ENCODE measurements around the gene EGFR.

EGFR gene

GRCh38 chr7:55134786-55135185 is 116.0 kb downstream of the EGFR start:
- Histone ChIP-seq H3K36me3 (no peaks in the 10 kb centered on the region), H3K4me2 (no peak overlapping the region), H3K4me3 (no peak overlapping the region), H3K4me1 (peaks cover 14% of the 10 kb centered on the region), H4K20me1 (no peaks in the 10 kb centered on the region), H3K27ac (no peak overlapping the region), H3K9ac (no peak overlapping the region), H3K27me3 (no peaks in the 10 kb centered on the region), H3K9me3 (0 out of 2 replicates have a peak, but pooled peaks cover 4% of the 10 kb centered on the region)
- TF ChIP-seq Cebpa-rat (IDR thresholded peaks at IDR 0.05) = no peak

DNA sequence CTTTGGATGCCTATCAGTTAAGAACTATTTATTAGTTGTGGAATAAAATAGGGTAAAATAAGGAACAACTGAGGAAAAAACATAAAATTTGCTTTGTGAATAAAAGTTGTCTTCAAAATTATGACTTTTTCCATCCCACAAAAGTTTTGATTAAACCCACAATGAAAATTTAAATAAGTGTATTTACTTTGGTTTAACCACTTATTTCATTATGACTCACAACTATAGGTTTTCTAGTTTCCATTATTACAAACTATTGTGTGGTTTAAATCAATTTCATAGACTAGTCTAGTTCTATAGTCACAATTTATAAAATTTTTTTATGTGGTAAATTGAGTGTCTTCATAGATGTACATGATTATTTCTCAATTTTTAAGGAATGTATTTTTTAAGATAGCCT is 116.6 kb downstream of the EGFR start:
- TF ChIP-seq Cebpa-rat (IDR thresholded peaks at IDR 0.05) = no peak
- no peak overlapping the region for H3K4me2 ChIP-seq
- peaks cover 7% of the 10 kb centered on the region for H3K4me1 ChIP-seq
- no peaks in the 10 kb centered on the region for H4K20me1 ChIP-seq
- H3K4me3 ChIP-seq = no peak overlapping the region
- H3K27me3 ChIP-seq = no peaks in the 10 kb centered on the region
- H3K27ac ChIP-seq = no peak overlapping the region
- no peak overlapping the region for H3K9ac ChIP-seq
- H3K36me3 ChIP-seq = no peaks in the 10 kb centered on the region
- H3K9me3 ChIP-seq = 0 out of 2 replicates have a peak, but pooled peaks cover 4% of the 10 kb centered on the region

GRCh38 chr7:55138663-55139062 is 119.8 kb downstream of the EGFR start:
- Histone ChIP-seq H4K20me1 (no peaks in the 10 kb centered on the region), H3K9me3 (0 out of 2 replicates have a peak, but pooled peaks cover 4% of the 10 kb centered on the region), H3K9ac (no peak overlapping the region), H3K4me1 (no peaks in the 10 kb centered on the region), H3K36me3 (no peaks in the 10 kb centered on the region), H3K4me2 (no peak overlapping the region), H3K4me3 (no peak overlapping the region), H3K27me3 (no peaks in the 10 kb centered on the region), H3K27ac (no peak overlapping the region)
- TF ChIP-seq Cebpa-rat (IDR thresholded peaks at IDR 0.05) = no peak

DNA sequence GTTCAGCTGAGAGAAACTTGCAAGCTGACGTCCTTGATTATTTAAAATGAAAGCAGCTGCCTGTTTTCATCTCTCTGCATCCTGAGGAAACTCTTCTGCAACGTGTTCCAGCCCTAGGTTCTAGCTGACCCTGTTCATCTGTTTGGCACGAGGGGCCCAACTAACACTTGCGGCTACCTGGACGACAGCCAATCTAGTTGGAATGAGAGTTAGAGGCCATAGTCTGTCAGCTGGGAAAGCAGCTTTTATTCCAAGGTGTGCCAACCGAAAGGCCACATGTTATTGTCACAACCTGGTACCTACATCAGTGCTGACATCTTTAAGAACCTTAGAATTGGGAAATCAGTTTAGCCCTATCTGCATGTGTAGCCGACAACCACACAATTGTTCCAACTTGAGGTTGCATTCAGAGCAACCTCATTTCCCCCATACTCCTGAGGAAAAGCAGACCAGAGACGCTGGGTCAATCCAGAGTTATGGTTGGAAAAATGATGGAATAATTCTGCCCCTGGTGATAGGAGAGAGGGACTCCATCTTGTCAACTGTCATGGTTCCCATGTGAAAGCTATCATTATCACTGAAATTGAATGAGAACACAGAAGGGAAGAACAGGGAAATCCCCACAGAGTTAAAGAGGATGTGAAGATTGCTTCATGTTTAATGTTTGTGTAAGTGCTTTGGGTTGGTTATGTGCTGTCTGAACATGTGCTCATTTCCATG is 121.6 kb downstream of the EGFR start:
- TF ChIP-seq Cebpa-rat (IDR thresholded peaks at IDR 0.05) = no peak
- H4K20me1 ChIP-seq = no peaks in the 10 kb centered on the region
- H3K27me3 ChIP-seq = no peaks in the 10 kb centered on the region
- no peaks in the 10 kb centered on the region for H3K4me1 ChIP-seq
- H3K9me3 ChIP-seq = 0 out of 2 replicates have a peak, but pooled peaks cover 4% of the 10 kb centered on the region
- H3K9ac ChIP-seq = no peak overlapping the region
- no peak overlapping the region for H3K27ac ChIP-seq
- no peak overlapping the region for H3K4me3 ChIP-seq
- no peak overlapping the region for H3K4me2 ChIP-seq
- no peaks in the 10 kb centered on the region for H3K36me3 ChIP-seq

DNA sequence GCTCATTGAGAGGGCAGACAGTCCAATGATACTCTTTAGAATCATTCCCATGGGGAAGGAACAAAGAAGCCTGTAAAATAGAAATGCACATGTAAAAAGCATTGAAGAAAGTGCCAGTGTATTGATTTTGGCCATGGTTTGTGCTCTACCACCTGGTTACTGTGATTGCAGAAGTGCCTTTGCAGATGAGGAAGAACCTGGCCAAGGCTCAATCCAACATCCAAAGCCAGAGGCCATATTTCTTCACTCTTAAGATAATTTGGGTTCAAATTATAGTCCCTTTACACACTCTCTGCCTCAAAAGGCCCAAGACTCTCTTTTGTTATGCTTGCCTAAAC is 122.1 kb downstream of the EGFR start:
- Histone ChIP-seq H3K27me3 (no peaks in the 10 kb centered on the region), H3K27ac (no peak overlapping the region)
- no peak for TF ChIP-seq Cebpa-rat (IDR thresholded peaks at IDR 0.05)

GRCh38 chr7:55142919-55143600 is 124.2 kb downstream of the EGFR start:
- Histone ChIP-seq H3K4me2 (no peak overlapping the region), H3K4me1 (no peaks in the 10 kb centered on the region), H3K36me3 (no peaks in the 10 kb centered on the region), H3K27ac (no peak overlapping the region), H4K20me1 (no peaks in the 10 kb centered on the region), H3K4me3 (no peak overlapping the region), H3K9me3 (peaks cover 4% of the 10 kb centered on the region; the same call in 1 of the 2 replicates), H3K9ac (no peak overlapping the region), H3K27me3 (no peaks in the 10 kb centered on the region)
- TF ChIP-seq Cebpa-rat (IDR thresholded peaks at IDR 0.05) = no peak

More for the DNA sequence above, 122.1 kb downstream of the EGFR start:
- Histone ChIP-seq H3K36me3 (no peaks in the 10 kb centered on the region), H3K4me2 (no peak overlapping the region), H3K9me3 (0 out of 2 replicates have a peak, but pooled peaks cover 4% of the 10 kb centered on the region), H3K9ac (no peak overlapping the region), H3K4me3 (no peak overlapping the region), H3K4me1 (no peaks in the 10 kb centered on the region), H4K20me1 (no peaks in the 10 kb centered on the region)

- TF ChIP-seq Cebpa-rat (IDR thresholded peaks at IDR 0.05) = no peak
- Histone ChIP-seq H3K4me3 (no peak overlapping the region), H3K4me1 (no peaks in the 10 kb centered on the region), H3K4me2 (no peak overlapping the region), H3K36me3 (no peaks in the 10 kb centered on the region), H3K27ac (no peak overlapping the region), H4K20me1 (no peaks in the 10 kb centered on the region), H3K9ac (no peak overlapping the region), H3K9me3 (no peaks in the 10 kb centered on the region; the same call in 1 of the 2 replicates), H3K27me3 (no peaks in the 10 kb centered on the region)
These were observed 125.8 kb downstream of the EGFR start for GRCh38 chr7:55144333-55145317.

DNA sequence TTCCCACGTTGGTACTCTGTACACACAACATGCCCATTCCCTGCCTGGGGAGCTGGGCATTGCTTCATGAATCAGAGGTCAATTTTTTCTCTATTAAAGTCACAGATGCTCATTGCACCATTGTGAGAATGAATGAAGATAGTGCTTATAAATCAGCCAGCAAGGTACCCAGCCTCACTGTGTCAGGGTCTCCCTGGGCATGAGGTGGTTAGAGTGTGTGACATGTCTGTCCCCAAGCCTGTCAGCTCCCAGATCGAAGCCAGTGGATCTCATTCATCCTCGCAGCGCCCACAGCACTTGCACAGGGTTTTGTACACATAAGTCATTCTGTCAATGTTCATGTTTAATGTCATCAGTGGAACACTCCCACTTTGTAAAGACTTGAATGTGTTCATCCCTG is 126.8 kb downstream of the EGFR start:
- Histone ChIP-seq H3K9me3 (no peaks in the 10 kb centered on the region; the same call in 1 of the 2 replicates), H3K4me3 (no peak overlapping the region), H3K36me3 (no peaks in the 10 kb centered on the region), H3K4me1 (no peaks in the 10 kb centered on the region), H3K27me3 (no peaks in the 10 kb centered on the region), H3K9ac (no peak overlapping the region), H4K20me1 (no peaks in the 10 kb centered on the region), H3K27ac (no peak overlapping the region), H3K4me2 (no peak overlapping the region)
- no peak for TF ChIP-seq Cebpa-rat (IDR thresholded peaks at IDR 0.05)

DNA sequence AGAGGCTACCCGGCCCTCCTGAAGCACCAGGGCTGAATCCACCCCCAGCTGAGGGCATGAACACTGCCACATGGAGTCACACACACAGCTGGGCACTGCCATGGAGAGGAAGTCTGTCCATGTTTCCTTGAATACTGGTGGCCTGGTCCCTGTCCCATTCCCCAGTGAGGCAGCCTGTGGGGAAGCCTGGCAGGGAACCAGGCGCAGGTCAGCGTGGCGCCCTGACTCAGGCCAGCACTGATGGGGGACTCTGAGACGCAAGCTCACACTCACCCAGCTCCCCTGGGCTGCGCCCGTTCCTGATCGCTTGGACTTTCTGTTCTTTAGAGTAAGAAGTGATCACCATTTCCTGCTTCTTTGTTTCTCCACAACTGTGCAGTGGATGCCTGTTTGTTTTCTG is 128.3 kb downstream of the EGFR start:
- no peaks in the 10 kb centered on the region for H4K20me1 ChIP-seq
- H3K9me3 ChIP-seq = no peaks in the 10 kb centered on the region; the same call in 1 of the 2 replicates
- H3K27ac ChIP-seq = no peak overlapping the region
- no peaks in the 10 kb centered on the region for H3K27me3 ChIP-seq
- H3K4me3 ChIP-seq = no peak overlapping the region
- H3K36me3 ChIP-seq = no peaks in the 10 kb centered on the region
- no peak overlapping the region for H3K9ac ChIP-seq
- no peak overlapping the region for H3K4me2 ChIP-seq
- no peak for TF ChIP-seq Cebpa-rat (IDR thresholded peaks at IDR 0.05)
- no peaks in the 10 kb centered on the region for H3K4me1 ChIP-seq

Data from BLaER1 (cell line).